HEK293 (cell line): ENCODE data around the gene MAST2.
A peak's percentile ranks its signal among the peaks of the same experiment; 100 is the strongest.

Source experiments
- GFI1B ChIP-seq: fragments of 450-650 bp; formaldehyde crosslinking; IDR thresholded peaks from 2 replicates; pipeline ENCODE4 v1.5.1; 2016; ENCODE audit warnings: missing biosample characterization, missing genetic modification characterization
- GLI4 ChIP-seq: fragments of 450-650 bp; formaldehyde crosslinking; IDR thresholded peaks from 2 replicates; pipeline ENCODE4 v1.5.1; 2016; ENCODE audit warnings: missing biosample characterization, missing genetic modification characterization
- KLF16 ChIP-seq: fragments of 450-650 bp; formaldehyde crosslinking; IDR thresholded peaks from 2 replicates; pipeline ENCODE4 v1.5.1; 2017; ENCODE audit warnings: missing biosample characterization, missing genetic modification characterization
- KLF7 ChIP-seq: fragments of 450-650 bp; formaldehyde crosslinking; IDR thresholded peaks from 2 replicates; pipeline ENCODE4 v1.5.1; 2016; ENCODE audit warnings: missing biosample characterization, missing genetic modification characterization, borderline replicate concordance
- MYNN ChIP-seq: fragments of 450-650 bp; formaldehyde crosslinking; IDR thresholded peaks from 2 replicates; pipeline ENCODE4 v1.5.1; 2016; ENCODE audit warnings: missing biosample characterization, missing genetic modification characterization, borderline replicate concordance
- OSR2 ChIP-seq: fragments of 450-650 bp; formaldehyde crosslinking; IDR thresholded peaks from 2 replicates; pipeline ENCODE4 v1.5.1; 2016; ENCODE audit warnings: missing biosample characterization, missing genetic modification characterization
- PATZ1 ChIP-seq: fragments of 450-650 bp; formaldehyde crosslinking; IDR thresholded peaks from 2 replicates; pipeline ENCODE4 v1.5.1; 2016; ENCODE audit warnings: missing biosample characterization, missing genetic modification characterization
- PBX3 ChIP-seq: sonication (generic); formaldehyde crosslinking; IDR thresholded peaks from 2 replicates; pipeline ENCODE4 v1.8.1; 2022; ENCODE audit warnings: mild to moderate bottlenecking, moderate library complexity, missing genetic modification reagents
- PRDM1 ChIP-seq: fragments of 450-650 bp; formaldehyde crosslinking; IDR thresholded peaks from 2 replicates; pipeline ENCODE4; 2016; ENCODE audit warnings: missing biosample characterization, missing genetic modification characterization
- TSHZ1 ChIP-seq: fragments of 450-650 bp; formaldehyde crosslinking; IDR thresholded peaks from 2 replicates; pipeline ENCODE4 v1.5.1; 2016; ENCODE audit warnings: missing biosample characterization, missing genetic modification characterization, borderline replicate concordance
- ZBTB1 ChIP-seq: fragments of 450-650 bp; formaldehyde crosslinking; IDR thresholded peaks from 2 replicates; pipeline ENCODE4 v1.5.1; 2016; ENCODE audit warnings: missing biosample characterization, missing genetic modification characterization
- ZBTB20 ChIP-seq: fragments of 450-650 bp; formaldehyde crosslinking; IDR thresholded peaks from 2 replicates; pipeline ENCODE4 v1.5.1; 2016; ENCODE audit warnings: missing biosample characterization, missing genetic modification characterization
- ZFHX2 ChIP-seq: fragments of 450-650 bp; formaldehyde crosslinking; conservative IDR thresholded peaks from 2 replicates; pipeline ENCODE4 v1.5.1; 2016; ENCODE audit warnings: missing biosample characterization, missing genetic modification characterization
- ZNF140 ChIP-seq: fragments of 450-650 bp; formaldehyde crosslinking; IDR thresholded peaks from 2 replicates; pipeline ENCODE4 v1.5.1; 2016; ENCODE audit warnings: missing biosample characterization, missing genetic modification characterization
- ZNF155 ChIP-seq: fragments of 450-650 bp; formaldehyde crosslinking; IDR thresholded peaks from 2 replicates; pipeline ENCODE4 v1.5.1; 2016; ENCODE audit warnings: missing biosample characterization, missing genetic modification characterization
- ZNF157 ChIP-seq: fragments of 450-650 bp; formaldehyde crosslinking; IDR thresholded peaks from 2 replicates; pipeline ENCODE4 v1.5.1; 2016; ENCODE audit warnings: missing biosample characterization, missing genetic modification characterization
- ZNF18 ChIP-seq: fragments of 450-650 bp; formaldehyde crosslinking; IDR thresholded peaks from 2 replicates; pipeline ENCODE4 v1.5.1; 2016; ENCODE audit warnings: missing biosample characterization, missing genetic modification characterization
- ZNF184 ChIP-seq: fragments of 450-650 bp; IDR thresholded peaks from 2 replicates; pipeline ENCODE4 v1.5.1; 2018; ENCODE audit warnings: missing biosample characterization, mild to moderate bottlenecking, missing genetic modification characterization
- ZNF223 ChIP-seq: fragments of 450-650 bp; formaldehyde crosslinking; IDR thresholded peaks from 2 replicates; pipeline ENCODE4 v1.5.1; 2016; ENCODE audit warnings: missing biosample characterization, missing genetic modification characterization
- ZNF324 ChIP-seq: fragments of 450-650 bp; formaldehyde crosslinking; IDR thresholded peaks from 2 replicates; pipeline ENCODE4 v1.5.1; 2016; ENCODE audit warnings: missing biosample characterization, missing genetic modification characterization
- ZNF341 ChIP-seq: fragments of 450-650 bp; formaldehyde crosslinking; IDR thresholded peaks from 2 replicates; pipeline ENCODE4; 2016; ENCODE audit warnings: low read depth, missing biosample characterization, missing genetic modification characterization
- ZNF37A ChIP-seq: fragments of 450-650 bp; IDR thresholded peaks from 2 replicates; pipeline ENCODE4 v1.5.1; 2018; ENCODE audit warnings: missing biosample characterization, missing genetic modification characterization
- ZNF555 ChIP-seq: fragments of 450-650 bp; formaldehyde crosslinking; conservative IDR thresholded peaks from 2 replicates; pipeline ENCODE4 v1.5.1; 2017; ENCODE audit warnings: missing biosample characterization, mild to moderate bottlenecking, missing genetic modification characterization, inconsistent platforms
- ZNF600 ChIP-seq: fragments of 450-650 bp; formaldehyde crosslinking; IDR thresholded peaks from 2 replicates; pipeline ENCODE4 v1.5.1; 2016; ENCODE audit warnings: missing biosample characterization, missing genetic modification characterization
- ZNF610 ChIP-seq: fragments of 450-650 bp; formaldehyde crosslinking; IDR thresholded peaks from 2 replicates; pipeline ENCODE4 v1.5.1; 2016; ENCODE audit warnings: missing biosample characterization, missing genetic modification characterization, borderline replicate concordance
- ZNF704 ChIP-seq: fragments of 450-650 bp; formaldehyde crosslinking; IDR thresholded peaks from 2 replicates; pipeline ENCODE4 v1.5.1; 2016; ENCODE audit warnings: missing biosample characterization, missing genetic modification characterization
- ZNF707 ChIP-seq: fragments of 450-650 bp; formaldehyde crosslinking; IDR thresholded peaks from 2 replicates; pipeline ENCODE4 v1.5.1; 2016; ENCODE audit warnings: missing biosample characterization, missing genetic modification characterization
- TF ChIP-seq, protein P1 (sequence below): fragments of 450-650 bp; formaldehyde crosslinking; IDR thresholded peaks from 2 replicates; pipeline ENCODE4 v1.5.1; 2017; ENCODE audit warnings: missing biosample characterization, missing genetic modification characterization
- TF ChIP-seq, protein P2 (sequence below): fragments of 450-650 bp; formaldehyde crosslinking; IDR thresholded peaks from 2 replicates; pipeline ENCODE4 v1.5.1; 2017; ENCODE audit warnings: missing biosample characterization, missing genetic modification characterization

Gene MAST2

GRCh38 chr1:46039571-46040052 is 236.2 kb downstream of the MAST2 start (continued):
- TF ChIP-seq TSHZ1 (tag by site-specific recombination) (0 out of 2 replicates have a peak, but pooled peaks have one; percentile 27), ZNF223 (tag by site-specific recombination) (no peak), MYNN (tag by site-specific recombination) (no peak), ZNF18 (tag by site-specific recombination) (no peak), ZNF157 (tag by site-specific recombination) (no peak), ZNF140 (tag by site-specific recombination) (no peak), ZNF184 (tag by site-specific recombination) (no peak), PBX3 (no peak), ZBTB20 (no peak), KLF7 (tag by site-specific recombination) (no peak), ZNF704 (tag by site-specific recombination) (no peak), ZNF37A (tag by site-specific recombination) (no peak), ZNF610 (no peak), KLF16 (tag by site-specific recombination) (no peak), ZNF707 (no peak), ZNF600 (tag by site-specific recombination) (no peak), ZNF155 (tag by site-specific recombination) (no peak), ZBTB1 (tag by site-specific recombination) (no peak), ZNF341 (tag by site-specific recombination) (no peak), GLI4 (no peak), ZNF324 (tag by site-specific recombination) (0 out of 2 replicates have a peak, but pooled peaks have one; percentile 22), ZNF555 (tag by site-specific recombination) (no peak), ZFHX2 (tag by site-specific recombination) (peak; percentile 45), OSR2 (tag by site-specific recombination) (peak; percentile 69; the same call in 1 of the 2 replicates), GFI1B (tag by site-specific recombination) (no peak), PATZ1 (tag by site-specific recombination) (0 out of 2 replicates have a peak, but pooled peaks have one; percentile 33), PRDM1 (tag by site-specific recombination) (no peak)
- TF ChIP-seq, protein P1, sequence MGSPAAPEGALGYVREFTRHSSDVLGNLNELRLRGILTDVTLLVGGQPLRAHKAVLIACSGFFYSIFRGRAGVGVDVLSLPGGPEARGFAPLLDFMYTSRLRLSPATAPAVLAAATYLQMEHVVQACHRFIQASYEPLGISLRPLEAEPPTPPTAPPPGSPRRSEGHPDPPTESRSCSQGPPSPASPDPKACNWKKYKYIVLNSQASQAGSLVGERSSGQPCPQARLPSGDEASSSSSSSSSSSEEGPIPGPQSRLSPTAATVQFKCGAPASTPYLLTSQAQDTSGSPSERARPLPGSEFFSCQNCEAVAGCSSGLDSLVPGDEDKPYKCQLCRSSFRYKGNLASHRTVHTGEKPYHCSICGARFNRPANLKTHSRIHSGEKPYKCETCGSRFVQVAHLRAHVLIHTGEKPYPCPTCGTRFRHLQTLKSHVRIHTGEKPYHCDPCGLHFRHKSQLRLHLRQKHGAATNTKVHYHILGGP (tag by site-specific recombination), result no peak
- TF ChIP-seq, protein P2, sequence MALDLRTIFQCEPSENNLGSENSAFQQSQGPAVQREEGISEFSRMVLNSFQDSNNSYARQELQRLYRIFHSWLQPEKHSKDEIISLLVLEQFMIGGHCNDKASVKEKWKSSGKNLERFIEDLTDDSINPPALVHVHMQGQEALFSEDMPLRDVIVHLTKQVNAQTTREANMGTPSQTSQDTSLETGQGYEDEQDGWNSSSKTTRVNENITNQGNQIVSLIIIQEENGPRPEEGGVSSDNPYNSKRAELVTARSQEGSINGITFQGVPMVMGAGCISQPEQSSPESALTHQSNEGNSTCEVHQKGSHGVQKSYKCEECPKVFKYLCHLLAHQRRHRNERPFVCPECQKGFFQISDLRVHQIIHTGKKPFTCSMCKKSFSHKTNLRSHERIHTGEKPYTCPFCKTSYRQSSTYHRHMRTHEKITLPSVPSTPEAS (tag by site-specific recombination), result no peak
